B cell (primary cell): Measurements from ENCODE around the gene PYCR2.

Experiments used
- EZH2 ChIP-seq: IDR thresholded peaks from 2 replicates; pipeline ENCODE4 v1.6.1; 2012; ENCODE audit warnings: borderline replicate concordance, low read depth, mild to moderate bottlenecking, moderate library complexity, low read length; ENCODE audit not compliant: insufficient read depth, poor library complexity, severe bottlenecking
- TF ChIP-seq, protein P1 (sequence below): fragments of 200-600 bp; IDR thresholded peaks from one replicate; pipeline ENCODE4 v1.8.0; 2022; ENCODE audit warnings: antibody characterized with exemption, mild to moderate bottlenecking

DNA sequence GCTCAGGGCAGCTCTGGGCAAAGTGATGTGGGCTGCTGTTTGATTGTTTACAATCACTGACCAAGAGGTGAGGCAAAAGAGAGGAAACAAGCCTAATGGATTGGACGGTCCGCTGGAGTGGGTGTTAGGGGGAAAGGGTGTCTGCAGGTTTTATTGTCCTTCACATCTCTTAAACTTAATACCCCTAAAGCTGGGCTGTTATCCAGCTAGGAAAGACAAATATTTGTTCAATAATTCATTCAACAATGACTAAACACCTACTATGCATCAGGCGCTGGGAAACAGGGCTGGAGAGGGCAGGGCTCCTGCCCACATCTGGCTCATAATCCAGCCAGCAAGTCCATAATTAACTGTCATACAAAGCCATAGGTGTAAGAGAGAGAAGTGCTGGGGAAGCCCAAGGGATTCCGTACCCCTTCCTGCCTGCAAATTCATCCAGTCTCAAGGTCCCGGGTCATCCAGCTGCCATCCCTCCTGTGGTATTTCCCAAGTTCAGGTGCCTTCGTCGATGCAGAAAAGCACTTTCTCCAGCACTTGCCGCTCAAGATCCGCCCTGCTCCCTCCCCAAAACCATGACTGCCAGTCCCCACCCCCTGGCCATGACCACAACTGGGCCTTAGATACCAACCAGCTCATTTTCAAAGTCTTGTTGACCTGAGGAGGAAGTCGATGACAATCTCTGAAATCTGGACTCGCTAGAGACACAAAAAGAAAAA, 52.5 kb downstream of the PYCR2 start:
- TF ChIP-seq, protein P1, sequence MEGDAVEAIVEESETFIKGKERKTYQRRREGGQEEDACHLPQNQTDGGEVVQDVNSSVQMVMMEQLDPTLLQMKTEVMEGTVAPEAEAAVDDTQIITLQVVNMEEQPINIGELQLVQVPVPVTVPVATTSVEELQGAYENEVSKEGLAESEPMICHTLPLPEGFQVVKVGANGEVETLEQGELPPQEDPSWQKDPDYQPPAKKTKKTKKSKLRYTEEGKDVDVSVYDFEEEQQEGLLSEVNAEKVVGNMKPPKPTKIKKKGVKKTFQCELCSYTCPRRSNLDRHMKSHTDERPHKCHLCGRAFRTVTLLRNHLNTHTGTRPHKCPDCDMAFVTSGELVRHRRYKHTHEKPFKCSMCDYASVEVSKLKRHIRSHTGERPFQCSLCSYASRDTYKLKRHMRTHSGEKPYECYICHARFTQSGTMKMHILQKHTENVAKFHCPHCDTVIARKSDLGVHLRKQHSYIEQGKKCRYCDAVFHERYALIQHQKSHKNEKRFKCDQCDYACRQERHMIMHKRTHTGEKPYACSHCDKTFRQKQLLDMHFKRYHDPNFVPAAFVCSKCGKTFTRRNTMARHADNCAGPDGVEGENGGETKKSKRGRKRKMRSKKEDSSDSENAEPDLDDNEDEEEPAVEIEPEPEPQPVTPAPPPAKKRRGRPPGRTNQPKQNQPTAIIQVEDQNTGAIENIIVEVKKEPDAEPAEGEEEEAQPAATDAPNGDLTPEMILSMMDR: no peak
- no peak for TF ChIP-seq EZH2
